ENCODE data around the gene ADCYAP1R1.

ADCYAP1R1 gene

GRCh38 chr7:31051598-31052486 lies at the start of gene ADCYAP1R1:
TSS of gene ADCYAP1R1 (plus strand) at chr7:31052308. CDS start at chr7:31063265, 10,957 bp downstream.
- peak within 1 kb of the TSS; percentile 51 for H3K4me3 ChIP-seq (ENCODE audit: low read depth, low read length)

- H3K4me3 ChIP-seq (ENCODE audit: low read depth, low read length), result no peak overlapping the region
These were observed 49.0 kb upstream of the ADCYAP1R1 start for GRCh38 chr7:31003097-31003496.

GRCh38 chr7:31003721-31004120 lies 48.4 kb upstream of the ADCYAP1R1 start:
- H3K4me3 ChIP-seq (ENCODE audit: low read depth, low read length), result no peak overlapping the region

GRCh38 chr7:31004393-31004792 lies 47.7 kb upstream of the ADCYAP1R1 start:
- no peak overlapping the region for H3K4me3 ChIP-seq (ENCODE audit: low read depth, low read length)

GRCh38 chr7:31006857-31007256 lies 45.3 kb upstream of the ADCYAP1R1 start:
- H3K4me3 ChIP-seq (ENCODE audit: low read depth, low read length), result no peak overlapping the region

GRCh38 chr7:31007634-31008033 lies 44.5 kb upstream of the ADCYAP1R1 start:
- no peak overlapping the region for H3K4me3 ChIP-seq (ENCODE audit: low read depth, low read length)

- no peak overlapping the region for H3K4me3 ChIP-seq (ENCODE audit: low read depth, low read length)
These were observed 37.3 kb upstream of the ADCYAP1R1 start for GRCh38 chr7:31014826-31015225.

GRCh38 chr7:31017032-31017675 lies 35.0 kb upstream of the ADCYAP1R1 start:
- H3K4me3 ChIP-seq (ENCODE audit: low read depth, low read length), result no peak overlapping the region

GRCh38 chr7:31017721-31018120 lies 34.4 kb upstream of the ADCYAP1R1 start:
- H3K4me3 ChIP-seq (ENCODE audit: low read depth, low read length), result no peak overlapping the region

- no peak overlapping the region for H3K4me3 ChIP-seq (ENCODE audit: low read depth, low read length)
These were observed 32.6 kb upstream of the ADCYAP1R1 start for GRCh38 chr7:31019509-31019908.

GRCh38 chr7:31020161-31020560 lies 31.9 kb upstream of the ADCYAP1R1 start:
- no peak overlapping the region for H3K4me3 ChIP-seq (ENCODE audit: low read depth, low read length)

- H3K4me3 ChIP-seq (ENCODE audit: low read depth, low read length), result no peak overlapping the region
These were observed 31.5 kb upstream of the ADCYAP1R1 start for GRCh38 chr7:31020652-31021051.

GRCh38 chr7:31022117-31022516 lies 30.0 kb upstream of the ADCYAP1R1 start:
- H3K4me3 ChIP-seq (ENCODE audit: low read depth, low read length), result no peak overlapping the region

GRCh38 chr7:31022726-31023125 lies 29.4 kb upstream of the ADCYAP1R1 start:
- H3K4me3 ChIP-seq (ENCODE audit: low read depth, low read length), result no peak overlapping the region

- no peak overlapping the region for H3K4me3 ChIP-seq (ENCODE audit: low read depth, low read length)
These were observed 28.2 kb upstream of the ADCYAP1R1 start for GRCh38 chr7:31023877-31024276.

- H3K4me3 ChIP-seq (ENCODE audit: low read depth, low read length), result no peak overlapping the region
These were observed 24.7 kb upstream of the ADCYAP1R1 start for GRCh38 chr7:31027161-31027965.

GRCh38 chr7:31028006-31028405 lies 24.1 kb upstream of the ADCYAP1R1 start:
- no peak overlapping the region for H3K4me3 ChIP-seq (ENCODE audit: low read depth, low read length)

- H3K4me3 ChIP-seq (ENCODE audit: low read depth, low read length), result no peak overlapping the region
These were observed 23.6 kb upstream of the ADCYAP1R1 start for GRCh38 chr7:31028417-31028992.

GRCh38 chr7:31029251-31030042 lies 22.7 kb upstream of the ADCYAP1R1 start:
- no peak overlapping the region for H3K4me3 ChIP-seq (ENCODE audit: low read depth, low read length)

- H3K4me3 ChIP-seq (ENCODE audit: low read depth, low read length), result no peak overlapping the region
These were observed 18.3 kb upstream of the ADCYAP1R1 start for GRCh38 chr7:31033674-31034300.
